ENCODE measurements around the gene ALX3.

Gene ALX3

DNA sequence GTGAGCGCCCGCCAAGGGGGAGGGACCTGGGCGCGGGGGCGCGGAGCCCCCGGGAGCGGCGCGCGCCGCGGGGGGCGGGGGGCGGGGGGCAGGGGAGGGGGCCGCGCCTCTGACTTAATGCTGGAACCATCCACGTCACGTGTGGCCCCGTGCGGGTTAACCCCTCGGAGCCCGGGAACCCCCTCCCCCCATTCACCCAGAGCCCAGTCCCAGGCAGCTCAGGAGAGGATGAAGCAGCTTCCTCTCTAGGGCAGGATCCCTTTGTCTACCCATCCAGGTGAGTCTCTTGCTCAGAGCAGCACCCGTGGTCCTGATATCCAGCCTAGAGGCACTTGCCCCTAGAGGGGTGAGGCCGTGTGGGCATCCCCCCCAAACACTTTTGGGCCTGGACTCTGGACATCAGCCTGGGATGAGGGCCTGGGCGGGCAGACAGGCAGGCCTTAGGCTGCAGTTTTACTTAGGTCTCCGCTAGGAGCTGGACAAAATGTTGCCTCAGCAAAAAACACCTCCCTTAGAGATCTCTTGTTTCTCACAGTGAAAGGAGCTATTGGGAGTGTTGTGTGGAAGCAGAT, at the start of gene ALX3:
TSS of gene ALX3 (minus strand) at position 2 of the 572 bp plus-strand sequence. CDS start 60 bp downstream, outside the sequence.
- in situ Hi-C loops (cut with MboI; ENCODE audit: low sequenced_read_pairs), result no loop called here

DNA sequence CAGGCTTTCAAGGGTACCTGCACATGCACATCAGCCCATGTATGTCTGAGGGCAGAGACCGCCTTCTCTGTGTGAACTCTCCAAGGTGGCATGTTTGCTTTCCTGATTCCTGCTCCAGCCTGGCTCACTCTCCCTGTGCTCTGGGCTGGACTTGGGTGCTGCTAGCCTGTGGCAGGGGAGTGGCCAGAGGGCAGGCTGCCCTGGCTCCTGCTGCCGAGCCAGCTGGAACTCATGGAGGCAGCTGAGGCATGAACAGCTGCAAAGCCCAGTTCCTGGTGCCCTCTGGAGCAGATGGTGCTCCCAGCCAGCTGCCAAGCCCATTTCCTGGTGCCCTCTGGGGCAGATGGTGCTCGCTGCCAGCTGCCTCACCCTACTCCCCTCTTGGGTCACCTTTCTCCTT, 49.4 kb upstream of the ALX3 start:
- in situ Hi-C loops (cut with MboI; ENCODE audit: low sequenced_read_pairs), result no loop called here

DNA sequence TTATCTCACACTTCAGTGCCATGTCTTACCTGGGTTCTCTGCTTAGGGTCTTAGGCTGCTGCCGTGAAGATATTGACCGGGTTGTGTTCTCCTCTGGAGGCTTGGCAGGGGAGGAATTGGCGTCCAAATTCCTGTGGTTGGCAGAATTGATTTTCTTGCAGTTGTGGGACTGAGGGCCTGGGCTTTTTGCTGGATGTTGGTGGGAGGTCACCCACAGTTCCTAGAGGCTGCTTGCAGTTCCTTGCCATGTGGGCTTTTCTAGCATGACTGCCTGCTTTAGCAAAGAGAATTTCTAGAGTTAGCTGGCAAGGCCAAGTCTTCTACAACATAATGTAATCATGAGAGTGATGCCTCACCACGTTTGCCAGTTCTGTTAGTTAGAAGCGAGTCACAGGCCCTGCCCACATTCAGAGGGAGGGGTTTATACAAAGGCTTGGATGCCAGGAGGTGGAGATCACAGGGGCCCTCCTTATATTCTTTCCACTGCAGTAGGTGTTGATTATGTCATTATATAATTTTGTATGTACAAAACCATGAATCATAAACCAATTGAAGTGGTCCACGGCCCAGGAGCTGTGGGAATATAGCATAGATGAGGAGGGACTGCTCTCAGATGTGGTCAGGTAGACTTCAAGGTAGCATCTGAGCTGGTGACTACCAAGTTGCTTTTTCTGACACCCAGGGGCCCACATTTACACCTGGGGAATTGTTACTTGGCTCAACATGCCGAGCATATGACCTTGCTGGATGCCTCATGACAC, 48.3 kb upstream of the ALX3 start:
- in situ Hi-C loops (cut with MboI; ENCODE audit: low sequenced_read_pairs), result no loop called here

DNA sequence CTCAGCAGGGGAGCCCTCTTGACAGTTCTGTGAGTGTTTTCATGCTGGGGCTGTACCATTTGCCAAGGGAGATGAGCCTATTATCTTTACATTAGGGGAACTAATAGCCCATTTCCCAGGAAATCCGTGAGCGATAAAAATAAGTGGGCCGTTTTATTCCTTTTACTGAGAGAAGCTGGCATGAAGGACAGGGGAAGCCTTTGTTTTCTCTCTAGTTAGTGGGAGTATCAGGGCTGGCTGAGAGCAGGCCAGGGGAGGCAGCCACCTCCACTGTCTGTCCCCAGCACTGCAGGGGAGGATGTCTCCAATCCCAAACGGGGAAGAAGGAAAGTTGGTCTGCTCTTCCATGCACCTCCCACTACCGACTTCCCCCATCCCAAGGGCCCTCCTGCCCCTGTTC, 44.3 kb upstream of the ALX3 start:
- in situ Hi-C loops (cut with MboI; ENCODE audit: low sequenced_read_pairs), result no loop called here

DNA sequence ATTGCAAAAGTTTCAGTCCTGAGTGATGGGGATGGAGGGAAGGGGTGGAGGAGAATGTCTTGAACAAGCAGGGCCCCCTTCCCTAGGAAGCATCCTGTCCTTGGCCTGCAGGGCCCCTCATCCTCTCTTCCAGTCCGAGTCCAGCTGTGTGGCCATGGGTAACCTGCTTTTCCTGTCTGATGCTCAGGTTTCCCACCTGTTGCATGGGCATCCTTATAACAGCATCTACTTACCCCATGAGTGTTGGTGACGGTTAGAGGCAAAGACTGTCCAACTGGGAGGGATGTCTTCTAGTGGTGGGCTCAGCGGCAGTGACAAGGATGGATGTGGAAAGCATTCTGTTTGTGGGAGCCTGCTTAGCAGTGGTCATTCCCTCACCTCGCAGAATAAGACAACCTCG, 43.7 kb upstream of the ALX3 start:
- in situ Hi-C loops (cut with MboI; ENCODE audit: low sequenced_read_pairs), result no loop called here

DNA sequence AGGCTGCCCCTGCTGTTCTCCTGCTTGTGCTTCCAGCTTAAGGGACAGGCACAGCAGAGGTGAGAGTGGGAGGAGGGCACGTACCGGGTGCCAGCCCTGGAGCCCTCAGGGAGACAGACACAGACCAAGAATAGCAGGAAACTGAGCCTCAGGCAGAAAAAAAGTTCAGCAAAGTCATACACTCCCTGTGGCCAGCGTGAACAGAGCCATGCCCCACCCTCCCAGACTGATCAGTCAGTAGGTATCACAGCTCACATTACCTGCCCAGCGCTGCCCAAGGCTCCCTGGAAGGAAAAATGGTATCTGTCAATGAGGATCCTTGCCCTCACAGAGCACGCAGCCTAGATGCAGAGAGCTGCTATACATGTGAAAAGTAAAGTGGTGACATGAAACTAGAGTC, 43.1 kb upstream of the ALX3 start:
- in situ Hi-C loops (cut with MboI; ENCODE audit: low sequenced_read_pairs), result no loop called here

DNA sequence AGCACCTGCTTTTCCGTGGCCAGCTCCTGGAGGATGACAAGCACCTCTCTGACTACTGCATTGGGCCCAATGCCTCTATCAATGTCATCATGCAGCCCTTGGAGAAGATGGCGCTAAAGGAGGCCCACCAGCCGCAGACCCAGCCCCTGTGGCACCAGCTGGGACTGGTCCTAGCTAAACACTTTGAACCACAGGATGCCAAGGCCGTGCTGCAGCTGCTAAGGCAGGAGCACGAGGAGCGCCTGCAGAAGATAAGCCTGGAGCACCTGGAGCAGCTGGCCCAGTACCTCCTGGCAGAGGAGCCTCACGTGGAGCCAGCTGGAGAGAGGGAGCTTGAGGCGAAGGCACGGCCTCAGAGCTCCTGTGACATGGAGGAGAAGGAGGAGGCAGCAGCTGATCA, 42.2 kb upstream of the ALX3 start:
- in situ Hi-C loops (cut with MboI; ENCODE audit: low sequenced_read_pairs), result no loop called here

DNA sequence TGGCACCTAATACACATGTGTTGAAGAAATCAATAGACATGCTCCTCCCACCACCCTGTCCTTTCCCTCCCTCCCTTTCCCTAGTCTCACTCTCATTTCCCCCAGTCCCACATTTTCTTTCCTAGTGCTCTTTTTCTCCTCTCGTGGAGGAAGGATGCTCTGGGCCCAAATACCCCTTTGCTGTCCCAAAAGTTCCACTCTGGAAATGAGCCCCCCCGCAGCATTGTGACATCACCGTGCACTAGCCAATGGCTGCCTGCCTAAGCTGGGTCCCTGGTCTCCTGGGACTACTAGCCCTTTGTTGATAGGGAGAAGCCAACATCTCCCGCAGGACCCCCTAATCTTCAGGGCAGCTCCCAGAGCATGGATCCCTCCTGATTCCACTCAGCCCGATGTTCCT, 41.7 kb upstream of the ALX3 start, which contains the start of gene UBL4B:
TSS of gene UBL4B (plus strand) at position 301 of the 400 bp plus-strand sequence. CDS start at position 393, 92 bp downstream.
- in situ Hi-C loops (cut with MboI; ENCODE audit: low sequenced_read_pairs), result no loop called here

DNA sequence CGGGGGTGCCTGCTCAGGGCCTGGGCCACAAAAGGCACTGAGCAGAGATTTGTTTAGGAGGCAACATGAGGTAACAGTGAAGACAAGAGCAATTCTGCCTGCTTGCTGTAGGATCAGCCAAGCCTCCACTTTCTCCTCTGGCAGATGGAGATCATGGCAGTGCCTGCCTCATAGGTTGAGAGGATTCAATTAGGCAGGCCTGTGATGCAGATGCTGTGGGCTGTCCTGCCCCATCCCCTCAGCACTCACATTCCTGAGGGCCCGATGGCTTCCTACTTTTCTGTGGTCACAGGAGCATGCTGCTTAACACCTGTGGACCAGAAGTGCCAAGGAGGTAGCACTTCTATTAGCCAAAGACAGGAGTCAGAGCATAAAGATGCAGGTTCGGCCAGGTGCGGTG, 40.6 kb upstream of the ALX3 start:
- in situ Hi-C loops (cut with MboI; ENCODE audit: low sequenced_read_pairs), result no loop called here

DNA sequence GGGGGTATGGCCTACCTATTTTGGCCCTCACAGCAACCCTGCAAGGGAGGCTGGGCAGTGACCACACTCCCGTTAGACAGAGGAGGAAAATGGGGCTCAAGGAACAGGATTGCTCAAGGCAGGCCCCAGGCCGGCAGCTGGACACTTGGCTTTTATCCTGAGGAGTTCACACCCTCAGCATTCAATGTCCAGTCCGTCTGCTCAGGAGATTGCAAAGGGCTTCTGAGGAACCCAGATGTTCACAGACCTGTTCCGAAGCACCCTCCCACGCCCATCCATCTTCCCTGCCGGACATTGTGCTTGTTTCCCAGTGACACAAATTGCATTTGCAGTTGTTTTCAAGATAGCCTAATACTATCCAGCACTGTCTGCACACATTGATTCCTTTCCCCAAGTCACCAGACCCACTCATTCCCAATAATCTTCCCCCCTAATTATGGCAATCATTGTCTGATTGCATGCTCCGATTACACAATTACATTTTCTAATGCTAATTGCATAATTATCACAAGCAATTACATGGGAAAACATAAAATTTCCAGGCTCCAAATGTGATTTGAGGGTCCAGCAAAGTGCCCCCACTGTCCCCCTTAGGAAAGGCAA, 37.5 kb upstream of the ALX3 start:
- in situ Hi-C loops (cut with MboI; ENCODE audit: low sequenced_read_pairs), result no loop called here

DNA sequence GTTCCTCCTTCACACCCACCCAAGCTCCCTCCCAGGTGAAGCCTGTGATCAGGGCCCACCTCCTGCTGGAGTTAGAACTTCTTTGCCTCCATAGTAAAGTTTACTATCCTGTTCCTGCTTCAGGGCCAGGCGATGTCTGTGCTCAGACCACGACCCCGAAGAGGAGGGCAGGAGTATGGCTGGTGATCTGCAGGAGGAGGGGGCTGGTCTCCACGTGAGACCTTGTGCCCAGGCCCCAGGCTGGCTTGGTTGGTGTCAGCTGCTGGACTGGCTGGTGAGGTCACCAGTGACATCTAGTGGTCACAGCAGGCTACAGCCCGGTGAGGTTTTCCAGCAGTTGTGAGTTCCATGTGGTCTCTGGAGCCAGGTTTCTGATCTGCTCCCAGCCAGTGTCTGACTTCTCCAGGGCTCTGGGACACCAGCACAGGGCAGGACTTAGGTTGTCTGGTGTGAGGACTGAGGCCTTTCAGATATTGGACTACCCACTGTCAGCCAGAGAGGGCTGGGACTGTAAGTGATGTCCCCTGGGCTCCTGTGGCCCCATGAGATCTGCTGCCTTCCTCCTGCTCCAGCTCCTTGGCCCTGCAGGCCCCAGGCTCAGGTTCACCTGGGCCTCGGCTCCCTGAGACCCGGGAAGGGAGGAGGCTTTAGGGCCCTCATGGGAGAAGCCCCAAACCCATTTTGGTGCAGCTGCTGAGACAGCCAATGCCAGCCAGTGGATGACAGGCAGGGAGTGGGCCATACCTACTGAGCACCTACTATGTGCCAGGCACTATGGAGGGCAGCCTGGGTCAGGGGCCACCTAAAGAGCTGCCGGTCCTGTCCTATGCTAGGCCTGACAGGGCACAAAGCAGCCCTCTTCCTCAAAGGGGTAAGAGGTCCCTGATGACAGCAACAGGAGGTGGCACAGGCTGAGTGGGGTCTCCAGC, 35.8 kb upstream of the ALX3 start:
- in situ Hi-C loops (cut with MboI; ENCODE audit: low sequenced_read_pairs), result no loop called here

DNA sequence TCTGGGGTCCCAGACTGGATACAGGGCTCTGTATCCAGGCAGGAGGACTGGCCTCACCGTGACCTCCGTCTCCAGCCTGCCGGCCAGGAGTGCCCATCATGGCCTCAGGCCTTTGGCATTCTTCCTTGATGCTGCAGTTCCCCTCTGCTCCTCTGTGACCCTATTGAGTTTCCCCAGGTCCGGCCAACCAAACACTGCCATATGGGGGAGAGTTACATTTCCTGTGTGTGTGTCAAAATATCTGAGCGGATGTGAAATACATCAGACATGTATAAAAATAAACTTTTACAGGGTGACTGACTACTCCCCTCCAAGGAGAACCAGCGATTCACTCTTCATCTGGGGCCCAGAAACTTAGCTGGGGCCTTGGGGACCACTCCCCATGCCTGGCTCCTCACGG, 31.6 kb upstream of the ALX3 start:
- in situ Hi-C loops (cut with MboI; ENCODE audit: low sequenced_read_pairs), result no loop called here

DNA sequence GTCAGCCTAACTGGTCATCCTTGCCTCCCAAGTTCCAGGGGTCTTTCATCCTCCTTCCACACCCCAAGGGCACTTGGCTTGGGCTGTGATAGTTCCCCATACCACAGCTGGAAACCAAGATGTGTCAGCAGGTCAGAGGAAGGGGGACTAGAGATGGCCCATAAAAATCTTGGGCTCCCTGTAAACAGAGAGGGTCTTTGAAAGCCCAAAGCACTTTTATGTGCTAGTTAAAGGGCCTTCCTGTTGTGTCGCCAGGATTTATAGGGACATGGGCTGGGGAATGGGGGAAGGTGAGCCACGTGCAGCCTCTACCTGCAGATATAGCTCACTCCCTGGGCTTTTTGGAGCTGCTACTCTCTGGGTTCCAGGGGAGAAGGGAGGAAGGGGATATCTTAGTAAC, 29.9 kb upstream of the ALX3 start:
- in situ Hi-C loops (cut with MboI; ENCODE audit: low sequenced_read_pairs), result no loop called here

DNA sequence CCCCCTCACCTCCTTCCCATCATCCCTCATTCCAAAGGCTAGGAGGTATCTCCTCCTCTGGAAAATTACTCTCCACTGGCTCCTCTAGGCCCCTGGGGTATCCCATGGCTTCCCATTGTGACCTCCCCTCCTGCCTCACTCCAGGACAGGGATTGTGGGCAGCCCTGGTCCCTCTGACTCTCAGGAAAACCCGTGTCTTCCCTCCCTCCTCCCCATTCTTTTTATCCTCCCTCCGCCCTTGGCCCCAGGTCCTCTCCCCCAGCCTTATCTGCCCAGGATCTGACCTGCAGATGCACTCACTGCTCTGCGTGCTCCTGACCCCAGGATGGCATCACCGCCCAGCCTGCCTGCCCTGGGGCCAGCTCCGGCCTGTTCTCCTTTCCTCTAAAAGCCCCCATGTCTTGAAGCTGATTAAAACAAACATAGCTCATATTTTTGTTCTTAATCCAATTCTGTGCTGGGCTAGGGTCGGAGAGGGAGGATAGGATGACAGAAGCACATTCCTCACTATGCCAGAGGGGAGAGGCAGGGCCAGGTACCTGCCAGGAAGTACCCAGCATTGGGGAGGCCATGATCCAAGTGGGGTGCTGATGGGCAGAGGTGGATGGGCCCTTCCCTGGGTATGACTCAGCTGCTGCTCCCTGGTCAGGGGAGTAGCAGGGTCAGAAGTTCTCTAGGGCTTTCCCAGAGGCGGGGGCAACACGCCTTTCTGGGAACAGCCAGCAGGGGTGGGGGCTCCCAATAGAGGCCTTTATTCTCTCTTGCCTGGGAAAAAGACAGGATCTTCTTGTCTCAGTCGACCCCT, 28.0 kb upstream of the ALX3 start:
- in situ Hi-C loops (cut with MboI; ENCODE audit: low sequenced_read_pairs), result no loop called here

DNA sequence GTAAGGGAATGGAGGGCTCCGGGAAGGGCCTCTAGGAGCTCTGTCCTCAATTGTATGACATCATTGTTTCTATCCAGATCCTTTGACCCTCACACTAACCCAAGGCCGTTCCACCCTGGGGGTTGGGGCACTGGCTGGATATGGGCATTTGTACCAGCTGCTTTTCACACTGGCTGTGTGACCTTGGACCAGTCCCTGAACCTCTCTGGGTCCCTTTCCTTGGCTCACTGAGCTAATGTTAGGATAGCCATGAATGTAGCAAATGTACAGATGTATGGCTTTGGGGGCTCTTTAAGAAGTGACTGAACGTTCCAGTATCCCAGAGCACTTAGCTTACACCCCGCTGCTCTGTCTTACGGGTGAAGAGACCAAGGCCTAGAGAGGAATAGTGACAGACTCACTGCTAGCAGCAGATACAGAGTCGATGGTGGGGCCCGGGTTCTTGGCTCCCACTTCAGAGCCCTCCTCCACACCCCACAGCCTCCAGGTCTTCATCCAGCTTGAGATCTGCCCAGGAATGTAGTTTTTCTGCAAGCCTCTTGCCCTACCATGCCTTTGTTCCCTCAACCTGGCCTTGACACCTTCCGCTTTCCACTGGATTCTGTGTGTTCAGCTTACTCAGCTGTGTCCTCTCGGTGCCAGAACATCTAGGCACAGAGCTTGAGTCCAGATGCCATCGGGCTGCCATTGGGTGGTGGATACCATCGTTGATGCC, 27.2 kb upstream of the ALX3 start:
- in situ Hi-C loops (cut with MboI; ENCODE audit: low sequenced_read_pairs), result no loop called here

DNA sequence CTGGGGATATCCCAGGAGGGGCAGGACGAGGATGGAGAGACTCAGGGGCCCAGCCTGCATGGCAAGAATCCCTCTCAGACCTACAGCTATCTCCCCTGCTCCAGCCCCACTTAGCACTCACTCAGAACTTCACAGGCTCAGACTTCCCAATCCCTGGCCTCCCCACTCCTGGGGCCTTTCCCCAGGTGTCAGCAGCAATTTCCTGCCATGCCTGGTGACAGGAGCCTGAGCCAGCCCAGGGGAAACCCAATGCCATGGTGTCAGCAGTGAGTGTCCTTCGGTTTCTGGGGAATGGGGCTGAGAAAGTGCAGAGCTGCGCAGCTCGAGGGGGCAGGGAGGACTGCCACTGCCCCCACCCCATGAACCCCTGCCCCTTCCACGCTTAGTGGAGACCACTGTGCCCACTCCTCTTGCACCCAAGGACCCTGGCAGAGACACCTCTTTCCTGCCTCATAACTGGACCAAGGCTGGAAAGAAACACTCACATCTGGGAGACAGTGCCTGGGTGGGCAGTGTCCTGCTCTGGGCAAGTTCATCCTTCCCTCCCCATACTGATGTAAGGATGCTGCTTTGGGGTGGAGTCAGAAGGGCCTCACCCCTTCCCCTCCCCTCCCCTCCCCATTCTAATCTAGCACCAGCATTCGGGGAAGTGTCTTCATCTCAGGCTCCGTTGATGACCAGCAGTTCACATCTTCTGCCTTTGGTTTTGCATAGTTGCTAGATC, 24.6 kb upstream of the ALX3 start:
- in situ Hi-C loops (cut with MboI; ENCODE audit: low sequenced_read_pairs), result no loop called here

DNA sequence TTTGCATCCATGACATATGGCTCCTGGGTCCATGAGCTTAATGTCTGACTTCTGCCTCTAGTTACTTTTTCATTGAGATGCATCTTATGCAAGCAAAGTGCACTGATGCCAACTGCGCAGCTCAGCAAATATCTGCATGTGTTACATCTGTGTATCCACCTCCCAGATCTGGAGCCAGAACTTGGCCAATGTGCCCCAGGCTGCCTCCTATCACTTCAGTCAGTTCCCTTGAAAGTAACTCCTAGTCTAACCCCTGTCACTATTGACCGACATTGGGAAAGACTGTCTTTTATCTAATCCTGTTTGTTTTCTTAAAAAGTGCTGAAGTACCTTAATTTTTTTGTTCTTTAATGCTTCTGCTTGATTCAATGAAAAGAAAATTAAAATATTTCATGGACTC, 22.5 kb upstream of the ALX3 start:
- in situ Hi-C loops (cut with MboI; ENCODE audit: low sequenced_read_pairs), result no loop called here

DNA sequence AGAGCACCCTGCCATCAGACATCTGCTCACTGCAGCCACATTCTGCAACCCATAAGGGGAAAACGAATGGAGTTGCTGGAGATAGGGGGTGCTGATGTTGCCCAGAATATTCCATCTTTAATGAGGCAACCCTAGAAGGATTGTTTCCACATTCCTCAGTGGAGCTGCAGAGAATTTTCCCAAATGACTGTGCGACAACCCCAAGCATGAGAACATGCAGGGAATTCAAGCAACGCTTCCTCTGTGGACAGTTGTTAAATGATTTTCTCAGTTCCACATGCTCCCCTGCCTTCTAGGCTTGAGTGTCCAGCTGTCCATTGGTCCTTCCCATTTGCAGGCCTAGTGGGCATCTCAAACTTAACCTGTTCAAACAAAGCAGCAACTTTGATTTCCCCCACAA, 21.3 kb upstream of the ALX3 start:
- in situ Hi-C loops (cut with MboI; ENCODE audit: low sequenced_read_pairs), result no loop called here

DNA sequence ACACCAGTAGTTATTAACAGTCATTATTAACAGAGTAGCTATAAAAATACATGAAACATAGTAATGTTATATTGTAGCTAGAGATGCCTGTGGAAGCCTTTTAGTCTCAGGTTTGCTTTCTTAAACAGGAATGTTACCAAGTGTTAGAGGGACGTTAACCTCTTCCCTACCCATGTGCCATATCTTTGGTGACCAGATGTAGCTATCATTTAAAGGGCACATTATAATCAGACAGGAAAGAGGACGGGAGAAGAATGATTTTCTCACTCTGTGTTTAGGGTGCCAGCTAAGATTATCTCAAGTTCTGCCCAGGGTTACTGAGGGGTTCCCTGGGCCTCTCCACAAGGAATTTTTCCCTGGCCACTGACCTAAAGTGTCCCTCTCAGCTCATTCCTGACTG, 20.9 kb upstream of the ALX3 start:
- in situ Hi-C loops (cut with MboI; ENCODE audit: low sequenced_read_pairs), result no loop called here
